GM21367 (cell line): ENCODE data around the gene PILRB.

Experiments used
- ATAC-seq: cut with Tn5 transposase; IDR thresholded peaks from one replicate; pipeline ENCODE4 v1.9.1; 2021; ENCODE audit not compliant: unreplicated experiment

PILRB gene

DNA sequence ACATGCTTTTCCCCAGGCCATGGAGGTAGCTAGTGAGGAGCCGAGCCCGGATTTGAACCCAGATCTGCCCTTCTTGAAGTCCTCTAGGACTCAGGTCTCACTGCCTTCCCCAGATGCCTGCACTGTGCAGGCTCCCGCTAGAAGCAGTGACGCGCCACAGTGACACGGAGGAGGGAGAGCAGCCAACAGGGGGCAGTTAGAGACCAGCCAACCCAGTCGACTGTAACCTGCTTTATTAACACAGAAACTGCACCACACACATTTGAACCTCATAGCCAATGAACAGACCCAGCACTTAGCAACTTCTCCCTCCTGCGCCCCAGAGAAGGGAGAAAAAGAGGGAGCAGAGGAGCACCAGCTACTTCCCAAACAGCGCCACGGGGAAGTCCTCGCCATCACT is 42.7 kb downstream of the PILRB start:
- no peak for ATAC-seq

DNA sequence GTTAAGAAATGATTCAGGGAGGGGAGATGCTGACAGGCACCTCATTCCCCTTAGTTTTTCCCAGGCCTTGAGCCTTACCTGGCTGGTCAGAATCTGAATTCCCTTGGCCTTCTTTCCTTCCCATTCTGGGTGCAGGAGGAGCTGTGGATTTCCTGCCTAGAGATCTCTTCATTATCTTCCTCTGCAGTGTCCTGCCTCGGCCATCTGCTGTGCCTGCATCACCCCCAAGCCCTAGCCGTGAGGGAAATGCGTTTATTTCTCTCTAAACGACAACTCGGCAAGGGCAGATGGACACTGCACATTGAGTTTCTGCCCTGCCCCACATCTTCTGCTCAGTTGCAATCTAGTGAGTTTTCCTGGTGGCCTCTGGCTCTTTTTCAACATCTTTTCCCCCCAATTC is 43.9 kb downstream of the PILRB start:
- ATAC-seq = no peak

DNA sequence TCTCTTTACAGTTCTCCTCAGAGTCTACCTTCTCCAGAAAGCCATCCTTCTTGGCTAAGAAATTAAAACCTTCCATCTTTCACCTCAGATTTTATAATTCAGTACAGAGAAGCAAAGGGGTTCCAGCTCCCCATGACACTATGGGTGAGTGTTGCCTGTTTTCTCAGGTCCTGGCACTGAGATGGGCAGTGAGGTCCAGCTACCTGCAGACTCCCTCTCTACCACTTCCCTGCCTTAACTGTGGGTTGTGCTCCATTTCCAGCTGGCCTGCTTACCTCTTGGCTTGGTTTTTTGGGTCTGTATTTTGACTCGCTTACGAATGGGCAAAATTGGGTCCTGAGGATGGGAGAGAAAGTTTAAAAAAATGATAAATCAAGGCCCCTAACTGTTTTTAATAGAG is 44.3 kb downstream of the PILRB start:
- ATAC-seq = no peak

DNA sequence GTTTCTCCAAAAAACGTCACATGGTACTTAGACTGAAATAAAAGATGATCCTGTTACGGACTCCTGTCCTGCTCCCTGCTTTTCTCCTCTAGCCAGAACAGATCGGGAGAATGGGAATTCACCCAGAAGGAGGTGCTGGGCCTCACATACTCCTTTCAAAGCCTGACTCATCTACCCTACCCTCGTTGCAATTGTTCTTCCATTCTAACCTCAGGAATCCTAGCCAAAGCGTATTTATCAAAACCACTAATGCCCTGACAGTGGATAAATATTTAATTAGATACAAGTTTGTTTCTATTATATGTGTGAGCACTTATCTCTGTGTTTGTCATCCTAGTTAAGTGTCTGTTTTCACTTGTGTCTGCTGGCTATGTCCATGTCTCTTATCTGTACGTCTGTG is 48.9 kb downstream of the PILRB start:
- no peak for ATAC-seq

DNA sequence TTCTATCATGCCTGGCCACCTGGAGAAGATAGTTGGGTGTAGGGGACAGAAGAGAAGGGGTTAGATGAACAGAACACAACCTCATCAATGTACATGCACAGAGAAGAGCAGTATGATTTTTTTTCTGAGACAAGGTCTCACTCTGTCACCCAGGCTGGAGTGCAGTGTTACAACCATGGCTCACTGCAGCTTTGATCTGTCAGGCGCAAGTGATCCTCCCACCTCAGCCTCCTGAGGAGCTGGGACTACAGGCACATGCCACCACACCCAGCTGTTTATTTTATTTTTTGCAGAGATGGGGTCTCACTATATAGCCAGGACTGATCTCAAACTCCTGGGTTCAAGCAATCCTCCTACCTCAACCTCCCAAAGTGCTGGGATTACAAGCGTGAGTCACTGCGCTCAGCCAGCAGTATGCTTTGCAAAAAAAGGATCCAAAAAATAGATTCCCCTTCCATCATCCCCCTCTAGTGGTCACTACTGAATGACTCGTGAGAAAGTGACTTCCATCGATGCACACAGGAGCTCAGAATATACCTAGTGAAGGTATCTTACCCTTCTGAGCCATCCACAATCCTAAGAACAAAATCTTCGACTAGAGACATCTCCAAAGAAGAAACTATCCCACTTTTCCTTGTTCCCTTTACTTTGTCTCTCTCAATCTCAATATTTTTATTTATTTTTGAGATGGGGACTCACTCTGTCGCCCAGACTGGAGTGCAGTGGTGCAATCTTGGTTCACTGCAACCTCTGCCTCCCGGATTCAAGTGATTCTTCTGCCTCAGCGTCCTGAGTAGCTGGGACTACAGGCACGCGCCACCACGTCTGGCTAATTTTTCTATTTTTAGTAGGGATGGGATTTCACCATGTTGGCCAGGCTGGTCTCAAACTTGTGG is 49.6 kb downstream of the PILRB start:
- no peak for ATAC-seq

DNA sequence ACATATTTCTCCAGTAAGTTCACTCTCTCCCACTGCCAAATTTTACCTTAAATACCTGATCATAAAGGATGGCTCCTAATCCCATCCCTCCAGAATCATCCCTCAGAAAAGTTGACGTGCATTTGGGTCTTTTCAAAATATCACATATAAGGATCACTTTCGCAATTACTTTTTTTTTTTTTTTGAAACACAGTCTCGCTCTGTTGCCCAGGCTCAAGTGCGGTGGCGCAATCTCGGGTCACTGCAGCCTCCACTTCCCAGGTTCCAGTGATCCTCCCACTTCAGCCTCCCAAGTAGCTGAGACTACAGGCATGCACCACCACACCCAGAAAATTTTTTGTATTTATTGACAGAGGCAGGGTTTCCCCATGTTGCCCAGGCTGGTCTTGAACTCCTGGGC is 53.2 kb downstream of the PILRB start:
- no peak for ATAC-seq

DNA sequence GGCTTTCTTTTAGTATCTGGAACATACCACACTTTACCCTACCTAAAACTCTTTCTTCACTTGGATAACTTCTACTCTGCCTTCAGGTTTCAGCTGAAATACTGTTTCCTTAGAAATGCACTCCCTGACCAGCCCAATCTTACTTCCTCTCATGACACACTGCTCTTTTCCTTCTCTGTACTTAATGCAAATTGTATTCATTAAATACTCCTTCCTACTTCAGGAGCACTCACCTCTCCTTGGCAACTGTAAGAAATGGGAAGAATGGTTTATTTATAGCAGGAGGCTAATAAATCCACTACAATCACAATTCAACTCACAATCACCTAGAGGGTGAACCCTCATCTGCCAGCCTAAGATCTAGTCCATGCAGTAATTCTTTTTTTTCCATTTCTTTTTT is 55.4 kb downstream of the PILRB start:
- ATAC-seq = no peak

DNA sequence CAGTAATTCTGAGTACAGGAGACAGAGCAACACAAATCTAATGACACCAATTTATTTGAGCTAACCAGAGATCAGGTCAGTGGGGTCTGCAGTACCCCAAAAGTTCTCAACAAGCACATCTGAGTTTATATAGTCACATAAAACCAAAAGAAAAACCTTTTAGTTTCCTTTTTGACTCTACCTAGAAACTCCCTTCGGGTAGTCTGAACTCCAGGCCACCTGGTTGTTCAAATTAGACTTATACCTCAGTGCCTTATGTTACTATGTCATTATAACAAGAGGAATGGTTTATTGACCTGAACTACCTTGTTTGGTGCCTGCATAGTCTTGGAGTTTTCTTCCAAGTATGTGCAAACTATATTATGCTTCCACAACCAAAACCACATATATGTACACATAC is 56.0 kb downstream of the PILRB start:
- no peak for ATAC-seq

DNA sequence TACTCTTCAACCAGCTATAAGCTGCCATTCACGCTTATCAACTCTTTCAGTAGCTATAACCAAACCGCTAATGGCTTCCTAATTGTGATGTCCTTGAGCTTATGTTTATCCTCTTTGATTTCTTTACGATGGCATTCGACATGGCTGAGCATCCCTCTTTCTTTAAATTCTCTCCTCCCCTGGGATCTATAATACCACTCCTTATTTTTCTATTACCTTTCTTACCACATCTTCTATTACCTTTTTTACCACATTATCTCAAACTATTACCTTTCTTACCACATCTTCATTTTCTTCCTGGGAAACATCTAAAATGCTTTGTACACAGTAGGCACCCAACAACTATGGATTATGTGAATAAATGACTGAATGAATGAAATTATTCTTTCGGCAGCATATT is 57.5 kb downstream of the PILRB start:
- no peak for ATAC-seq
